ENCODE data around the gene PLPP3.

GRCh38 chr1:56555448-56555847, 23.9 kb downstream of the PLPP3 start:
- TF ChIP-seq, protein P1, sequence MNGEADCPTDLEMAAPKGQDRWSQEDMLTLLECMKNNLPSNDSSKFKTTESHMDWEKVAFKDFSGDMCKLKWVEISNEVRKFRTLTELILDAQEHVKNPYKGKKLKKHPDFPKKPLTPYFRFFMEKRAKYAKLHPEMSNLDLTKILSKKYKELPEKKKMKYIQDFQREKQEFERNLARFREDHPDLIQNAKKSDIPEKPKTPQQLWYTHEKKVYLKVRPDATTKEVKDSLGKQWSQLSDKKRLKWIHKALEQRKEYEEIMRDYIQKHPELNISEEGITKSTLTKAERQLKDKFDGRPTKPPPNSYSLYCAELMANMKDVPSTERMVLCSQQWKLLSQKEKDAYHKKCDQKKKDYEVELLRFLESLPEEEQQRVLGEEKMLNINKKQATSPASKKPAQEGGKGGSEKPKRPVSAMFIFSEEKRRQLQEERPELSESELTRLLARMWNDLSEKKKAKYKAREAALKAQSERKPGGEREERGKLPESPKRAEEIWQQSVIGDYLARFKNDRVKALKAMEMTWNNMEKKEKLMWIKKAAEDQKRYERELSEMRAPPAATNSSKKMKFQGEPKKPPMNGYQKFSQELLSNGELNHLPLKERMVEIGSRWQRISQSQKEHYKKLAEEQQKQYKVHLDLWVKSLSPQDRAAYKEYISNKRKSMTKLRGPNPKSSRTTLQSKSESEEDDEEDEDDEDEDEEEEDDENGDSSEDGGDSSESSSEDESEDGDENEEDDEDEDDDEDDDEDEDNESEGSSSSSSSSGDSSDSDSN (IDR thresholded peaks at IDR 0.05; ENCODE audit: borderline replicate concordance in 1 of 2, low read depth in 2 of 2, low read length in 2 of 2), result no peak
- TF ChIP-seq JUNB (CRISPR knock-in tag; conservative IDR thresholded peaks at IDR 0.05) (no peak), EZH2 (IDR thresholded peaks at IDR 0.05; ENCODE audit: borderline replicate concordance, low read depth, low read length) (no peak), SRSF1 (IDR thresholded peaks at IDR 0.05; ENCODE audit: low read depth, low read length) (no peak), POU5F1 (IDR thresholded peaks at IDR 0.05; ENCODE audit: borderline replicate concordance, low read depth, low read length, partially characterized antibody) (no peak), JUND (IDR thresholded peaks at IDR 0.05; ENCODE audit: borderline replicate concordance, low read depth, low read length) (no peak), JUND (tag; IDR thresholded peaks at IDR 0.05; ENCODE audit: borderline replicate concordance, low read depth, low read length) (no peak), ZFX (CRISPR knock-in tag; IDR thresholded peaks at IDR 0.05) (no peak)
- TF ChIP-seq, protein P2, sequence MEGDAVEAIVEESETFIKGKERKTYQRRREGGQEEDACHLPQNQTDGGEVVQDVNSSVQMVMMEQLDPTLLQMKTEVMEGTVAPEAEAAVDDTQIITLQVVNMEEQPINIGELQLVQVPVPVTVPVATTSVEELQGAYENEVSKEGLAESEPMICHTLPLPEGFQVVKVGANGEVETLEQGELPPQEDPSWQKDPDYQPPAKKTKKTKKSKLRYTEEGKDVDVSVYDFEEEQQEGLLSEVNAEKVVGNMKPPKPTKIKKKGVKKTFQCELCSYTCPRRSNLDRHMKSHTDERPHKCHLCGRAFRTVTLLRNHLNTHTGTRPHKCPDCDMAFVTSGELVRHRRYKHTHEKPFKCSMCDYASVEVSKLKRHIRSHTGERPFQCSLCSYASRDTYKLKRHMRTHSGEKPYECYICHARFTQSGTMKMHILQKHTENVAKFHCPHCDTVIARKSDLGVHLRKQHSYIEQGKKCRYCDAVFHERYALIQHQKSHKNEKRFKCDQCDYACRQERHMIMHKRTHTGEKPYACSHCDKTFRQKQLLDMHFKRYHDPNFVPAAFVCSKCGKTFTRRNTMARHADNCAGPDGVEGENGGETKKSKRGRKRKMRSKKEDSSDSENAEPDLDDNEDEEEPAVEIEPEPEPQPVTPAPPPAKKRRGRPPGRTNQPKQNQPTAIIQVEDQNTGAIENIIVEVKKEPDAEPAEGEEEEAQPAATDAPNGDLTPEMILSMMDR (IDR thresholded peaks at IDR 0.05 in 2 of 3, conservative IDR thresholded peaks at IDR 0.05 in 1 of 3; ENCODE audit: insufficient read depth in 2 of 3, low read depth in 1 of 3, low read length in 3 of 3), result no peak
